GM12892 (cell line): ENCODE measurements around the gene ATP1B3.

Source experiments
- POLR2A ChIP-seq: IDR thresholded peaks from 2 replicates; pipeline ENCODE4 v1.6.1; 2011; ENCODE audit warnings: low read depth, low read length, control low read depth
- POLR2AphosphoS5 ChIP-seq: IDR thresholded peaks from 2 replicates; pipeline ENCODE4 v1.6.1; 2011; ENCODE audit warnings: low read depth, low read length, control low read depth
- TAF1 ChIP-seq: IDR thresholded peaks from 2 replicates; pipeline ENCODE4 v1.6.1; 2011; ENCODE audit warnings: low read depth, mild to moderate bottlenecking, control low read depth, low read length, borderline replicate concordance

GRCh38 chr3:141959589-141960554 lies 83.4 kb downstream of the ATP1B3 start:
- TF ChIP-seq POLR2A (no peak), POLR2AphosphoS5 (no peak), TAF1 (no peak)
